GM18517 (cell line): ENCODE data around the gene AKTIP.

ENCODE experiments used
- ATAC-seq: cut with Tn5 transposase; IDR thresholded peaks from one replicate; pipeline ENCODE4 v1.9.1; 2021; ENCODE audit warnings: mild to moderate bottlenecking, moderate library complexity; ENCODE audit not compliant: unreplicated experiment

The AKTIP gene

DNA sequence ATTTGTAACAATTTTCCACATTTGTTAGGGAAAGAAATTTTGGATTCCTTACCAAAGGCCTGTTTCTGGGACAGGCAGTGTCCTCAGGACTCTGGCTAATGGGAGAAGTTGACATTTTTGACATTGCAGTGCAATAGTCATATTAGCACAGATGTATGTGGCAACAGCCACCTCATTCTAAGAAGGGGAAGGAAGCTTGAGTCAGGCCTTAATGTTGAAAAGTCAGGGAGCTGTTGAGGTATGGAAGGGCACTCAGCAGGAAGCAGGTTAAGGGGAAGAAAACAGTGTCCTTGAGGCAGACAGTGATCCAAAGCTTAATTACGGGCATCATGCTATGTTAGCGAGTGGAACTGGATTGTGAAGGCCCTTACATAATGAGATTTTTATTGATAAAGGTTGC is 20.9 kb downstream of the AKTIP start:
- no peak for ATAC-seq

DNA sequence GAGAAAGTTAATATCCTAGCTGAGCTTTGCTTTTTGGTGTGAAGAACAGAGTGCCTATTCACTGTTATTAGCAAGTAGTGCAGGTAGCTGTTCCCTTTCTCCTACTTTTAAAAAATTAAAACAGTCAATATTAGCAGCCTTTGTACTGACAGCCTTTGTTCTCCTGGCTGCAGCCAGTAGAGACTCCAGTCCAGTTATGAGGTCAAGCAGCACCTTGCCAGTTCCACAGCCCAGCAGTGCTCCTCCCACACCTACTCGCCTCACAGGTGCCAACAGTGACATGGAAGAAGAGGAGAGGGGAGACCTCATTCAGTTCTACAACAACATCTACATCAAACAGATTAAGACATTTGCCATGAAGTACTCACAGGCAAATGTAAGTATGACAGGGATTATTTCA is 22.6 kb downstream of the AKTIP start:
- no peak for ATAC-seq

DNA sequence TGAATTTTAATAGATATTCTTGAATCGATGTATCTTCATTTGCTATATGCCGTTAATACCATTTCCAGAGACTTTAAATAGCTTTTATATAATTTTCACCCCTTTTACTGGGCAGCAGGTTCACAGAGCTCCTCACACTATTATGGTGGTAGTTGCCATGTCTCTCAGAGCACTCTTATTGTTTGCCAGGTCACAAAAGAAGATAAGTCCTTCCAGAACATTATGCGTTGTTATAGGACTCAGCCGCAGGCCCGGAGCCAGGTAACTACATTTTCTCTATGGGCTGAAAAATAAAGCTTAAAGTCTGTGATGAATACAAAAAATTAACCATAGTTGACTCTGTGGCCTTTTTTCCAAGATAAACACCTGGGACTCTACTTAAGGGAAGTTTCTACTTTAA is 24.0 kb downstream of the AKTIP start:
- ATAC-seq, result no peak

DNA sequence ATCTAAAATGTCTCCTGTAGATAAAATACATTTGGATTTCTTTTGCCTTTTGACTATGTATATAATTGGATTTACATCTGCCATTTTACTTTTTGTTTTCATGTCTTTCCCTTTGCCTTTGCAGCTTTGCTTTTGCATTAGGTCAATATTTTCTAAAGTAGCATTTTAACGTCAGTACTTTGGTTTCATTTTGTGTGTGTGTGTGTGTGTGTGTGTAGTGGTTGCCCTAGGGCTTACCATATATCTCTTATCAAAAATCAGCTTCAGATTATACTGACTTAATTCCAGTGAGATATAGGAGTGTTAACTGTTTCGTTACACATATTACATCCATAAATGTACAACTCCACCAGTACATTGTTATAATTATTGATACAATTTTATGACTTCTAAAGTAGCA is 26.1 kb downstream of the AKTIP start:
- ATAC-seq, result no peak

DNA sequence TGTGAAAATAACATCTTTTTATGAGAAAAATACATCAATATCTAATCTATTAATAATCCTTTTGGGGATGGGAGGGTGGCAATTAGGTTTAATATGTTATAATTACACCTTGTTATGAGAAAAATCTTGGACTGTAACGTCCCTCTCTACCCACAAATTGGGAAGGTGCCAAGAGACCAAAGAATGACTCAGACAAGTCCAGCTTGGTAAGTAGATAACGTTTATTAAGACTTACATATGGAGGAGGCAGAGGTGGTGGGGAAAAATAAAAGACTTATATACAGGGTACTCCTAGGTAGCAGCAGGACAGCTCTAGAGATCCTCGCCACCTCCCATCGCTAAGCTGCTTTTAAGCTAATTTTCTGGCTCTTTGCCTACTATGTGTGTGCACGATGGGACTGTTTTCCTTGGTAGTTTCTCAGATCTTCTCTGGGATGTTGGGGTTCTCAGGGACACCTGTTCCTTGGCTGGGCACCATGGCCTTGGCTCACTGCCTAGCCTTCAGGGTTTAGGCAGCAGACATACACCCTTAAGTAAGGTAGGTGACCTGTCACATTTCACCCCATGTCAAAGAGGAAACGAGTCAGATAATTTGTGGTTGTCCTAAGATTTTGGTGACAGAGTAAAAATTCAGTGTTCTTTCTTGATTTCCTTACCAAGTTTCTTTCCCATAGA is 37.3 kb downstream of the AKTIP start:
- ATAC-seq, result no peak

DNA sequence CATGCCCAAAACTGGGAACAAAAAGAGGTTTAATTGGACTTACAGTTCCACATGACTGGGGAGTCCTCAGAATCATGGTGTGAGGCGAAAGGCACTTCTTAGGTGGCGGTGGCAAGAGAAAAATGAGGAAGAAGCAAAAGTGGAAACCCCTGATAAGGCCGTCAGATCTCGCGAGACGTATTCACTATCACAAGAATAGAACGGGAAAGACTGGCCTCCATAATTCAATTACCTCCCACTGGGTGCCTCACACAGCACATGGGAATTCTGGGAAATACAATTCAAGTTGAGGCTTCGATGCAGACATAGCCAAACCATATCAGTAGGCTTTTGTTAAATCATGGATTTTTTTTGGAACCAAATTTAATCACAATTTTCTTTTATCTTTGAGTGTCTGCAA is 44.4 kb downstream of the AKTIP start:
- no peak for ATAC-seq

DNA sequence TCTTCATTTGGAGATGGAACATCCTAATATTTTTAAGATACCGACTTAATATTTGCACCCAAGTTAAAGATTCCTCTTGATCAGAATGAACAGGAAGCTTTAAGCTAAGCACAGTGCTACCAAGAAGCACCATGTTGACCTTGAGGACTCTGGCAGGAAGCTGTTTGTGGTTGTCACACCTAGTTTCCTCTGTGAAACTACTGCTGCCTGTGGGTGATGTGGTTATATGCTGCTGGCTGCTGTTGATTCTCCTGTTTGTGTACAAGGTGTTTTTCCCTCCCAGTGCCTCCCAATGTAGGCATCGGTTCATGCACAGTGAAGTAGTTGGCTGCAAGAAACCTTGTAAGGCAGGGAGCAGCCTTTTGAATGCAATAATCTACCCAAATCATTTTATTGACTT is 45.3 kb downstream of the AKTIP start:
- peak; percentile 100 for ATAC-seq

DNA sequence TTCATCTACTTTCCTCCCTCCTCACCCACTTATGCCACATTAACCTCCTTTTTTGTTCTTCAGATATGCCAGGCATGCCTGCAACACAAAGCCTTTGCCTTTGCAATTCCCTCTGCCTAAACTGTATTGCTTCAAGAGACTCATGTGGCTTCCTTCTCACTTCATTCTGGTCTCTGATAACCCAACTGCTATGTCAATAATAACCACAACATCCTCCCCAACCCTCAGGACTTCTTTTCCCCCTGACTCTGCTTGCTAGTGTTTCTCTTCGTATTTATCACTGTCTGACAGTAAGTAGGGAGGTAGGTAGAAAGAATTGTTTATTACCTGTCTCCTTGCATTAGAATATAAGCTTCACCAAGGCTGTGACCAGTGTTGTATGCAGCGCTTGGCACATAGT is 46.4 kb downstream of the AKTIP start:
- ATAC-seq, result no peak

DNA sequence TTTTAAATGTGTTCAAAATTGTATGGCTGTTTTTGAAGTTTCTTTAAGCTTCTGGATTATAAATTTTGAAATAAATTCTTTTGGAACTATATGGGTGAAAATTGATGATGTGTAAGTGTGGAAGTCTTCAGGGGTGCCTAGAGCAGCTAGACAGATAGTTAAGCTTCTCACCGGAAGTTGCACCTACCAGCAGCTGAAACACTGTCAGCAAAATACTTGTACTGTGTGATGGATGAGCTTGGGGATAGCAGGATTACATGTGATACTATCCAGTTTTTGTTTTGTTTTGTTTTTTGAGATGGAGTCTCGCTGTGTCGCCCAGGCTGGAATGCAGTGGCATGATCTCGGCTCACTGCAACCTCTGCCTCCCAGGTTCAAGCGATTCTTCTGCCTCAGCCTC is 49.1 kb downstream of the AKTIP start:
- ATAC-seq, result no peak

DNA sequence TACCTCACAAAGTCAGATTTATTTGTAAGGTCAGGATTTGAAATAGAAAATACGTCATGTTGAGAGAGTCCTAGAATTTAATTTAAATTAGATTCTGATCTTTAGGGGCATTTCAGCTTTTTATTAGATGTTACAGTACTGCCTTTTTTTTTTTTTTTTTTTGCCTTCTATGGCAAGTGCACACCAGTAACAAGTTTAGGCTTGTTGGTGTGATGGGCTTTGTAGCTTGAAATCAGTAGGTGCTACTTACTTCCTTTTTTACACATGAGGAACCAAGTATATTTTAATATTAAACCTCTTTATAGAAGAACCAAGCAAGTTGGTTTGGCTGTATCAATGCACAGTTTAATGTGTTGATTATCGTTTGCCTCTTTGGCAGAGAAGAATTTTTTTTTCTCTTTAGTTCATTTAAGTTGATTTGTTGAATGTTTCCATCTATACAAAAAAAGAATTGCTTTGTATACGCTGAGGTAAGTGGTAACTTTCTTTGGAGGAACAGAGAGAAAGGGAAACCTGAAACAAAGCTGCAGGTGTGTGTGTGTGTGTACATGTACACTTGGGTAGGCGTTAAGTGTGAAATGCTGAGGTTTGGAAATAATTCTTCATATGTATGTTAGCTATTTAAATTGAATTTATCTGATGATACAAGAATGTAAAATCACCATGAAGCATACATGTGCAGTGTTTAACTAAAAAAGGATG is 53.0 kb downstream of the AKTIP start:
- no peak for ATAC-seq

DNA sequence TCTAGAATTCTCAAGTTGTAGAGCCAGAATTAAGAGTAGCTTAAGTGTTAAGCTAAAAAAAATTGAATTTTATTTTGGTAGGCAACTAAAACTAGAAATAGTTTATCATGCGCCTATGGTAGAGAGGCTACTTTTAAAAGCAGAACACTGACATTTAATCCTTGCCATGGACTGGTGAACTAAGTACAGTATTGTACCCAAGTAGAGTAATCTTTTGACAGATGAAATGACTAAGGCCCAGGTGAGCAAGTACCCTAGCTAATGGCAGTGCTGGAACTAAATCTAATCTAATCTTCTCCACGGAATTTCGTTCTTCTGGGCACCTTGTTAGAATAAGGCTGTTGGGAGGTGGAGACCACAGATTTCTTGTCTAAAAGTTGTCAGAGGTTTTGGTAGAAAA is 56.9 kb downstream of the AKTIP start:
- ATAC-seq, result no peak

DNA sequence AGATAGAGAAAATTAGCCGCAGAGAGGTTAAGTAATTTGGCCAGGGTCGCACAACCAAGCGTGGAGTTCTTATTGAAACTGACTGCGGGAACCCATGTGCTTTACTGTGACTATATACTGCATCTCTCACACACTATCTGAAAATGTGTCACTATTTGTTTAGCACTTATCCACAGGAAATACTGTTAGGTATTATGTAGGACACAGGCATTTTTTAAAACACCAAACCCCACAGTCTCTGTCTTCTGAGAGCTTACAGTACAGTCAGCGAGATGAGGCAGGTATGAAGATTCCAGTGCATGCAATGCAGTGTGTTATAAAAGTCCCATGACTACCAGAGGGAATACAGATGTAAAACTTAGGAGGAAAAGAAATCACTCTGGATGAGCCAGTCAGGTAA is 57.5 kb downstream of the AKTIP start:
- ATAC-seq, result no peak
